ENCODE measurements around the gene PARK7. TPM values are rescaled to one million over a fixed set of nuclear protein-coding genes. Genes with fewer than 3 reads are reported as not detected.

Gene PARK7
- total and polyA plus RNA-seq, 2 experiments from 2014 or later: 178 to 679 TPM

DNA sequence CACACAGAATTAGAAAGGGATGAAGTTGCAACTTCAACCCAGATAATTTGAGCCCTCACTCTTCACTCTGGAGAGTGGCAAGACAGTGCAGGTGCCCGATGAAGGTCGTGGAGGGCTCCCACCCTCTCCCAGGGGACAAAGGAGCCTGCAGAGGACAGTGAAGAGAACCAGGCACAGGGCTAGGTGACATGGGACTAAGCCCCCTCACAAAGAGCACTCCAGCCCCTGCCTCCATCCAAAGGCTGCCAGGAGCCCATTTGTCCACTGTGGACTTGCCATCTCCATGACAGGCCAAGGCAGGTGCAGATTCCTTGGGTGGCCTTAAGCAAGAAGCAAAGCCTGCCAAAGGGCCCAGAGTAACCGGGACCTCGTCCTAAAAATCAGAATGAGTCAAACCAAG lies 49.5 kb downstream of the PARK7 start (continued):
- TF ChIP-seq, protein P1, sequence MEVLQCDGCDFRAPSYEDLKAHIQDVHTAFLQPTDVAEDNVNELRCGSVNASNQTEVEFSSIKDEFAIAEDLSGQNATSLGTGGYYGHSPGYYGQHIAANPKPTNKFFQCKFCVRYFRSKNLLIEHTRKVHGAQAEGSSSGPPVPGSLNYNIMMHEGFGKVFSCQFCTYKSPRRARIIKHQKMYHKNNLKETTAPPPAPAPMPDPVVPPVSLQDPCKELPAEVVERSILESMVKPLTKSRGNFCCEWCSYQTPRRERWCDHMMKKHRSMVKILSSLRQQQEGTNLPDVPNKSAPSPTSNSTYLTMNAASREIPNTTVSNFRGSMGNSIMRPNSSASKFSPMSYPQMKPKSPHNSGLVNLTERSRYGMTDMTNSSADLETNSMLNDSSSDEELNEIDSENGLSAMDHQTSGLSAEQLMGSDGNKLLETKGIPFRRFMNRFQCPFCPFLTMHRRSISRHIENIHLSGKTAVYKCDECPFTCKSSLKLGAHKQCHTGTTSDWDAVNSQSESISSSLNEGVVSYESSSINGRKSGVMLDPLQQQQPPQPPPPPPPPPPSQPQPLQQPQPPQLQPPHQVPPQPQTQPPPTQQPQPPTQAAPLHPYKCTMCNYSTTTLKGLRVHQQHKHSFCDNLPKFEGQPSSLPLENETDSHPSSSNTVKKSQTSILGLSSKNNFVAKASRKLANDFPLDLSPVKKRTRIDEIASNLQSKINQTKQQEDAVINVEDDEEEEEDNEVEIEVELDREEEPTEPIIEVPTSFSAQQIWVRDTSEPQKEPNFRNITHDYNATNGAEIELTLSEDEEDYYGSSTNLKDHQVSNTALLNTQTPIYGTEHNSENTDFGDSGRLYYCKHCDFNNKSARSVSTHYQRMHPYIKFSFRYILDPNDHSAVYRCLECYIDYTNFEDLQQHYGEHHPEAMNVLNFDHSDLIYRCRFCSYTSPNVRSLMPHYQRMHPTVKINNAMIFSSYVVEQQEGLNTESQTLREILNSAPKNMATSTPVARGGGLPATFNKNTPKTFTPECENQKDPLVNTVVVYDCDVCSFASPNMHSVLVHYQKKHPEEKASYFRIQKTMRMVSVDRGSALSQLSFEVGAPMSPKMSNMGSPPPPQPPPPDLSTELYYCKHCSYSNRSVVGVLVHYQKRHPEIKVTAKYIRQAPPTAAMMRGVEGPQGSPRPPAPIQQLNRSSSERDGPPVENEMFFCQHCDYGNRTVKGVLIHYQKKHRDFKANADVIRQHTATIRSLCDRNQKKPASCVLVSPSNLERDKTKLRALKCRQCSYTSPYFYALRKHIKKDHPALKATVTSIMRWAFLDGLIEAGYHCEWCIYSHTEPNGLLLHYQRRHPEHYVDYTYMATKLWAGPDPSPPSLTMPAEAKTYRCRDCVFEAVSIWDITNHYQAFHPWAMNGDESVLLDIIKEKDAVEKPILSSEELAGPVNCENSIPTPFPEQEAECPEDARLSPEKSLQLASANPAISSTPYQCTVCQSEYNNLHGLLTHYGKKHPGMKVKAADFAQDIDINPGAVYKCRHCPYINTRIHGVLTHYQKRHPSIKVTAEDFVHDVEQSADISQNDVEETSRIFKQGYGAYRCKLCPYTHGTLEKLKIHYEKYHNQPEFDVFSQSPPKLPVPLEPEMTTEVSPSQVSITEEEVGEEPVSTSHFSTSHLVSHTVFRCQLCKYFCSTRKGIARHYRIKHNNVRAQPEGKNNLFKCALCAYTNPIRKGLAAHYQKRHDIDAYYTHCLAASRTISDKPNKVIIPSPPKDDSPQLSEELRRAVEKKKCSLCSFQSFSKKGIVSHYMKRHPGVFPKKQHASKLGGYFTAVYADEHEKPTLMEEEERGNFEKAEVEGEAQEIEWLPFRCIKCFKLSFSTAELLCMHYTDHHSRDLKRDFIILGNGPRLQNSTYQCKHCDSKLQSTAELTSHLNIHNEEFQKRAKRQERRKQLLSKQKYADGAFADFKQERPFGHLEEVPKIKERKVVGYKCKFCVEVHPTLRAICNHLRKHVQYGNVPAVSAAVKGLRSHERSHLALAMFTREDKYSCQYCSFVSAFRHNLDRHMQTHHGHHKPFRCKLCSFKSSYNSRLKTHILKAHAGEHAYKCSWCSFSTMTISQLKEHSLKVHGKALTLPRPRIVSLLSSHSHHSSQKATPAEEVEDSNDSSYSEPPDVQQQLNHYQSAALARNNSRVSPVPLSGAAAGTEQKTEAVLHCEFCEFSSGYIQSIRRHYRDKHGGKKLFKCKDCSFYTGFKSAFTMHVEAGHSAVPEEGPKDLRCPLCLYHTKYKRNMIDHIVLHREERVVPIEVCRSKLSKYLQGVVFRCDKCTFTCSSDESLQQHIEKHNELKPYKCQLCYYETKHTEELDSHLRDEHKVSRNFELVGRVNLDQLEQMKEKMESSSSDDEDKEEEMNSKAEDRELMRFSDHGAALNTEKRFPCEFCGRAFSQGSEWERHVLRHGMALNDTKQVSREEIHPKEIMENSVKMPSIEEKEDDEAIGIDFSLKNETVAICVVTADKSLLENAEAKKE (CRISPR knock-in tag; IDR thresholded peaks at IDR 0.05): no peak
- TF ChIP-seq, protein P2, sequence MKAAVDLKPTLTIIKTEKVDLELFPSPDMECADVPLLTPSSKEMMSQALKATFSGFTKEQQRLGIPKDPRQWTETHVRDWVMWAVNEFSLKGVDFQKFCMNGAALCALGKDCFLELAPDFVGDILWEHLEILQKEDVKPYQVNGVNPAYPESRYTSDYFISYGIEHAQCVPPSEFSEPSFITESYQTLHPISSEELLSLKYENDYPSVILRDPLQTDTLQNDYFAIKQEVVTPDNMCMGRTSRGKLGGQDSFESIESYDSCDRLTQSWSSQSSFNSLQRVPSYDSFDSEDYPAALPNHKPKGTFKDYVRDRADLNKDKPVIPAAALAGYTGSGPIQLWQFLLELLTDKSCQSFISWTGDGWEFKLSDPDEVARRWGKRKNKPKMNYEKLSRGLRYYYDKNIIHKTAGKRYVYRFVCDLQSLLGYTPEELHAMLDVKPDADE (IDR thresholded peaks at IDR 0.05): no peak
- TF ChIP-seq EZH2phosphoT487 (IDR thresholded peaks at IDR 0.05; ENCODE audit: unreplicated experiment): no peak
- no peak for TF ChIP-seq EZH2 (IDR thresholded peaks at IDR 0.05; ENCODE audit: low read depth, unreplicated experiment)
- TF ChIP-seq, protein P3, sequence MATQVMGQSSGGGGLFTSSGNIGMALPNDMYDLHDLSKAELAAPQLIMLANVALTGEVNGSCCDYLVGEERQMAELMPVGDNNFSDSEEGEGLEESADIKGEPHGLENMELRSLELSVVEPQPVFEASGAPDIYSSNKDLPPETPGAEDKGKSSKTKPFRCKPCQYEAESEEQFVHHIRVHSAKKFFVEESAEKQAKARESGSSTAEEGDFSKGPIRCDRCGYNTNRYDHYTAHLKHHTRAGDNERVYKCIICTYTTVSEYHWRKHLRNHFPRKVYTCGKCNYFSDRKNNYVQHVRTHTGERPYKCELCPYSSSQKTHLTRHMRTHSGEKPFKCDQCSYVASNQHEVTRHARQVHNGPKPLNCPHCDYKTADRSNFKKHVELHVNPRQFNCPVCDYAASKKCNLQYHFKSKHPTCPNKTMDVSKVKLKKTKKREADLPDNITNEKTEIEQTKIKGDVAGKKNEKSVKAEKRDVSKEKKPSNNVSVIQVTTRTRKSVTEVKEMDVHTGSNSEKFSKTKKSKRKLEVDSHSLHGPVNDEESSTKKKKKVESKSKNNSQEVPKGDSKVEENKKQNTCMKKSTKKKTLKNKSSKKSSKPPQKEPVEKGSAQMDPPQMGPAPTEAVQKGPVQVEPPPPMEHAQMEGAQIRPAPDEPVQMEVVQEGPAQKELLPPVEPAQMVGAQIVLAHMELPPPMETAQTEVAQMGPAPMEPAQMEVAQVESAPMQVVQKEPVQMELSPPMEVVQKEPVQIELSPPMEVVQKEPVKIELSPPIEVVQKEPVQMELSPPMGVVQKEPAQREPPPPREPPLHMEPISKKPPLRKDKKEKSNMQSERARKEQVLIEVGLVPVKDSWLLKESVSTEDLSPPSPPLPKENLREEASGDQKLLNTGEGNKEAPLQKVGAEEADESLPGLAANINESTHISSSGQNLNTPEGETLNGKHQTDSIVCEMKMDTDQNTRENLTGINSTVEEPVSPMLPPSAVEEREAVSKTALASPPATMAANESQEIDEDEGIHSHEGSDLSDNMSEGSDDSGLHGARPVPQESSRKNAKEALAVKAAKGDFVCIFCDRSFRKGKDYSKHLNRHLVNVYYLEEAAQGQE (IDR thresholded peaks at IDR 0.05; ENCODE audit: unreplicated experiment): no peak
- TF ChIP-seq ZNF114 (CRISPR knock-in tag; IDR thresholded peaks at IDR 0.05): no peak
- TF ChIP-seq JUNB (IDR thresholded peaks at IDR 0.05; ENCODE audit: unreplicated experiment): no peak

Measured in GM23338 (cell line).